ENCODE results near the gene RAB40C.
A peak's percentile ranks its signal among the peaks of the same experiment; 100 is the strongest.

Gene RAB40C

GRCh38 chr16:648781-649589 lies 59.1 kb downstream of the RAB40C start, which contains the start of gene WDR90:
WDR90 (plus strand) TSS chr16:649365; CDS start chr16:649417, 52 bp downstream.
- peak; percentile 92 for DNase-seq

- DNase-seq = no peak
Measured at GRCh38 chr16:649631-650030, 59.8 kb downstream of the RAB40C start.

- no peak for DNase-seq
Measured at GRCh38 chr16:651844-652243, 62.0 kb downstream of the RAB40C start.

GRCh38 chr16:652454-653305 lies 62.8 kb downstream of the RAB40C start:
- DNase-seq = no peak

- DNase-seq = no peak
Measured at GRCh38 chr16:654034-654433, 64.2 kb downstream of the RAB40C start.

- DNase-seq = no peak
Measured at GRCh38 chr16:657487-657886, 67.6 kb downstream of the RAB40C start.

- DNase-seq = no peak
Measured at GRCh38 chr16:658679-659571, 69.1 kb downstream of the RAB40C start.

- DNase-seq = no peak
Measured at GRCh38 chr16:659618-660017, 69.8 kb downstream of the RAB40C start.

- no peak for DNase-seq
Measured at GRCh38 chr16:660132-660458, 70.2 kb downstream of the RAB40C start.

- DNase-seq = no peak
Measured at GRCh38 chr16:660459-661183, 70.8 kb downstream of the RAB40C start.

GRCh38 chr16:661184-661821 lies 71.4 kb downstream of the RAB40C start:
- no peak for DNase-seq

GRCh38 chr16:662095-662494 lies 72.2 kb downstream of the RAB40C start:
- DNase-seq = no peak

- DNase-seq = no peak
Measured at GRCh38 chr16:662597-662996, 72.7 kb downstream of the RAB40C start.

GRCh38 chr16:666572-666971 lies 76.7 kb downstream of the RAB40C start:
- DNase-seq = no peak

GRCh38 chr16:667113-667779 lies 77.4 kb downstream of the RAB40C start:
- no peak for DNase-seq

GRCh38 chr16:667780-668518 lies 78.1 kb downstream of the RAB40C start, which contains the start of gene RHOT2:
RHOT2 (plus strand) TSS chr16:668132; CDS start chr16:668200, 68 bp downstream.
- peak; percentile 91 for DNase-seq

- DNase-seq = no peak
Measured at GRCh38 chr16:668519-669171, 78.8 kb downstream of the RAB40C start.

GRCh38 chr16:669666-670065 lies 79.8 kb downstream of the RAB40C start:
- no peak for DNase-seq

- DNase-seq = no peak
Measured at GRCh38 chr16:670485-671352, 80.9 kb downstream of the RAB40C start.
